RPMI8226 (cell line): ENCODE data around the gene SLC22A14.
"Not testable (repeated sequence)": the region's sequence is repeated elsewhere in the genome, so short reads cannot be mapped to it uniquely, and the experiment has no call there.

Experiments
- DNase-seq: peaks from one replicate; pipeline ENCODE4 v3.0.0-alpha.2; 2015

SLC22A14 gene

GRCh38 chr3:38314112-38314763 lies 32.1 kb downstream of the SLC22A14 start:
- DNase-seq = no peak

GRCh38 chr3:38314764-38315487 lies 32.8 kb downstream of the SLC22A14 start:
- no peak for DNase-seq

- no peak for DNase-seq
Observed at GRCh38 chr3:38315488-38316230, 33.6 kb downstream of the SLC22A14 start.

GRCh38 chr3:38316356-38317191 lies 34.5 kb downstream of the SLC22A14 start:
- DNase-seq = no peak

DNA sequence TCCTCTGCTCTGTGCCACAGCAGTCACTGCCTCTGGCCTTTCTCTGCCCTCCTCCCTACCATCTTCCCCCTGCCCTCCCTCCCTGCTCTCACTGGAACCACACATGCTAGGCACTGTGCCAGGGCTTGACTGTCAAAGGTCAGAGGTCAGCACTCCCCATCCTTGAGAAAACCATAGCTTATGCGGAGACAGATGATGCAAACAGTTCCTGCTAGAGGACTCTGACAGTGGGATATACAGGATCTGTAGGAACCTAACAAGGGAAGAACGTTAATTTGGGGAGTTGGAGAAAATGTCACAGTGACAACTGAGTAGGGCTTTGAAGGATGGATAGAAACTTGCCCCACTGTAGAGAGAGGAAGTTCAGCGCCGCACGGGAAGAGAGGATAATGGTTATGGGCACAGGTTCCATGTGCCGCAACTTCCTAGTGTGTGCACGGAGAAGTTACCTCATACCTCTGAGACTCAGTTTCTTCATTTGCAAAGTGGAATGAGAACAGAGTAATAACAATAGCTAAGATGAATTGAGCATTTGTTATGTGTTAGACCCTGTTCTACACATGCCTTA lies 35.2 kb downstream of the SLC22A14 start:
- DNase-seq = peak; percentile 21

GRCh38 chr3:38318766-38319671 lies 36.9 kb downstream of the SLC22A14 start:
- DNase-seq = no peak

DNA sequence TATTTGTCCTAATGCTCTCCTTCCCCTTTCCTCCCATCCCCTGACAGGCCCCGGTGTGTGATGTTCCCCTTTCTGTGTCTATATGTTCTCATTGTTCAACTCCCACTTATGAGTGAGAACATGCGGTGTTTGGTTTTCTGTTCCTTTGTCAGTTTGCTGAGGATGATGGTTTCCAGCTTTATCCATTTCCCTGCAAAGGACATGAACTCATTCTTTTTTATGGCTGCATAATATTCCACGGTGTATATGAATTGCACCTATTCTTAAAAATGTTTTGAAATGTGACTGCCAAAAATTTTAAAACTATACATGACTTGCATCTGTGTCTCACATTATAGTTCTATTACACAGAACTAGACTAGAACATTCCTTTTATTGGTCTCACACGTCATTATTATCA lies 38.5 kb downstream of the SLC22A14 start:
- DNase-seq = not testable (repeated sequence)

- no peak for DNase-seq
Observed at GRCh38 chr3:38323060-38323459, 41.0 kb downstream of the SLC22A14 start.

DNA sequence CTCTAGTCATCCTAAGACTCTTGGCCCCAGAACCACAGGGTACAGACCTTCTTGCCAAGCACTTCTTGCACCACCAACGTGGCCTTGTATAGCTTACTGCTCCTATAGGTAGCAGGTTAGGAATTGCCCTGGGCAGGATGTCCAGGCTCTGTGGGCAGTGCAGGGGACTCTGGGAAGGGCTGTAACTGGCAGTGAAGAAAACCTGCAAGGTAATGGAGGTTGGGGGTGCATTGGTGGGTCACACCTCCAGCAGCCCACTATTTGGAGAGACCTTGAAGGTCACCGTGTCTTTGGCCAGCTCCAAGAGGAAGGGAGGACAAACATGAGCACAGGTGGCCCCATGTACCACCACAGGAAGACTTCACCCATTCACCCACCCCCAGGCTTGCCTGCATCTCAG lies 43.2 kb downstream of the SLC22A14 start:
- DNase-seq = no peak

DNA sequence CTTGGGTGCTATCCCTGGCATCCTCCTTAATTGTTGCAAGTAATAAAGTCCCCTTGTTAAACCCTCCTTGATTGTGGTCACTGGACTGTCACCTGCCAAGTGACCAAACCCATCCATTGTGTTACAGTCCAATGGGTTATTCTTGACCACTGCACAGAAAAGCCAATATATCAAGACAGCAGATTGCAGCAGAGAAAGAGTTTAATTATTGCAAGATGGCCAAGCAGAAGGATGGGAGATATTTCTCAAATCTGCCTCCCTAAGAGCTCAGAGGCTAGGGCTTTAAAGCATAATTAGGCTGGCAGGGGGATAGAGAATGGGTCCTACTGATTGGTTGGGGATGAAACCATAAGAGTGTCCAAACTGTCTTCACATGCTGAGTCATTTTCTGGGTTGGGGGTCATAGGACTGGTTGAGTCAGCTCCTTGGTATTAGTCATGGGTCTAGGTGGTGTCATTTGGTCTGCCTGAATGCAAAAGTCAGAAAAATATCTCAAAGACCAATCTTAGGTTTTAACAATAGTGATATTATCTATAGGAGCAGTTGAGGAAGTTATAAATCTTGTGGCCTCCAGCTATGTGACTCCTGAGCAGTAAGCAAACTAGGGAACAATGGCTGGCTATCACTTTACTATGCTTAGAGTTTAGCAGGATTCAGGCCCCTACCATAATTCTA lies 45.4 kb downstream of the SLC22A14 start:
- no peak for DNase-seq

DNA sequence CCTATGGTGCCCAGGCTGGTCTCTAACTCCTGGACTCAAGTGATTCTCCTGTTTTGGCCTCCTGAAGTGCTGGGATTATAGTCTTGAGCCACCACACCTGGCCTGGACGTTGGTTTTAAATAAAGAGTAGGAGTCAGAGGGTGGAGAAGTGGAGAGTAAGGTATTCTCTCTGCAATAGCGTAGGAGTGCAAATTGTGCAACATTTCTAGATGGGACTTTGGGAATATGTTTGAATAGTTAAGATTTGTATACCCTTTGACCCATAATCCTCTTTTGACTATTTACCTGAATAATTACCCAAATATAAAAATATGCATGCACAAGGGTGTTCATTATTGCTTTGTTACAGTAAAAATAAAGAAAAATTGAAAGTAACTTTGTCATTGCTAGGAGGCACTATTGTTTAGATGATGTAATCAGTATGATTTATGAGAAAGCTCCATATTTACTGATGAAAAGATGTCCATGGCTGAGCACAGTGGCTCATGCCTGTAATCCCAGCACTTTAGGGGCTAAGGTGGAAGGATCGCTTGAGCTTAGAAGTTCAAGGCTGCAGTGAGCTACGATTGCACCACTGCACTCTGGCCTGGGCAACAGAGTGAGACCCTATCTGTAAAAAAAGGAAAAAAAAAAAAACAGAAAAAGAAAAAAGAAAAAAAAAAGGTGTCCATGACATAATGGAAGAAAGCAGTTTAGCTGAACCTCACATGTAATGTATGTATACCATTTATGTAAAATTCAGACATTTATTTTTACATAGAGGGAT lies 49.3 kb downstream of the SLC22A14 start:
- DNase-seq = no peak

DNA sequence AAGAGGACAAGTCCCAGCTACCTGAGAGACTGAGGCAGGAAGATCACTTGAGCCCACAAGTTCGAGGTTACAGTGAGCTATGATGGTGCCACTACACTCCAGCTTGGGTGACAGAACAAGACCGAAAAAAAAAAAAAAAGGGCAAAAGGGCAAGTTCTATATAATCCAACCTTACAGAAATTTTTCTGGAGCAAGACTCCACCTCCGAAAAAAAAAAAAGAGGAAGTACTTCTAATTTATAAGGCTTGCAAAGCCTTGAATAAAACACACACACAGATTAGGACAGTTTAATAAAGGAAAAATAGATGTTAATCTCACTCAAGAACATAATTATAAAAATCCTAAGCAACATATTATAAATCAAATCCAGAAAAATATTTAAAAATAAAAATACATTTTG lies 50.1 kb downstream of the SLC22A14 start:
- DNase-seq = peak; percentile 25

- DNase-seq = no peak
Observed at GRCh38 chr3:38334142-38335055, 52.3 kb downstream of the SLC22A14 start.

GRCh38 chr3:38335263-38335662 lies 53.2 kb downstream of the SLC22A14 start:
- no peak for DNase-seq

- DNase-seq = no peak
Observed at GRCh38 chr3:38337703-38338102, 55.6 kb downstream of the SLC22A14 start.

DNA sequence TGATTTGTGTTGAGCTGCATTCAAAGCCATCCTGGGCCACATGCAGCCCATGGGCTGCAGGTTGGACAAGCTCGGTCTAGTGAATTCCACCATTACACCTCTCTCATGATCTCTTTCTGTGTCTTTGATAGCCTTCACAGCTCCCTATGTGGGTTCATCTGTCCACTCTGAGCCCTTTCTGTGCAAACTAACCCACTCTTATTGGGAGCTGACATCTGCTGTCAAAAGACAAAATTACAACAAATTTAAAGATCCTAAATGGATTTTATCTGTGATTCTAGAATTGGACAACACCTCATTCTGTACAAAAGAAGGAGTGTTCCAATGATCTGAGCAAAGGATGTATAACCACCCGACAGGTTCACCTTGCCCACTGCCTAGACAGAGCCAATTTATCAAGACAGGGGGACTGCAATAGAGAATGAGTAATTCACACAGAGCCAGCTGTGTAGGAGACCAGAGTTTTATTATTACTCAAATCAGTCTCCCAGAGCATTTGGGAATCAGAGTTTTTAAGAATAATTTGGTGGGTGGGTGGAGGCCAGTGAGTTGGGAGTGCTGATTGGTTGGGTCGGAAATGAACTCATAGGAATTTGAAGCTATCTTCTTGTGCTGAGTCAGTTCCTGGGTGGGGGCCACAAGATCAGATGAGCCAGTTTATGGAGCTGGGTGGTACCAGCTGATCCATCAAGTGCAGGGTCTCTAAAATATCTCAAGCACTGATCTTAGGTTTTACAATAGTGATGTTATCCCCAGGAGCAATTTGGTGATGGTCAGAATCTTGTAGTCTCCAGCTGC lies 61.9 kb downstream of the SLC22A14 start:
- no peak for DNase-seq

GRCh38 chr3:38345879-38346586 lies 63.9 kb downstream of the SLC22A14 start:
- DNase-seq = no peak
